HPDE6-E6E7 (cell line): ENCODE measurements around the gene CABP7.
A peak's percentile ranks its signal among the peaks of the same experiment; 100 is the strongest.

ENCODE experiments used
- DNase-seq: peaks from one replicate; pipeline ENCODE4 v3.0.0; 2011; ENCODE audit warnings: missing footprints; ENCODE audit errors: extremely low spot score

Gene CABP7

GRCh38 chr22:29722587-29722986 is 2.8 kb downstream of the CABP7 start:
- DNase-seq: no peak

GRCh38 chr22:29723766-29724165 is 4.0 kb downstream of the CABP7 start:
- no peak for DNase-seq

- no peak for DNase-seq
Measured at GRCh38 chr22:29724843-29725242, 5.0 kb downstream of the CABP7 start.

GRCh38 chr22:29726106-29726505 is 6.3 kb downstream of the CABP7 start:
- DNase-seq: no peak

GRCh38 chr22:29726512-29727130 is 6.8 kb downstream of the CABP7 start:
- DNase-seq: no peak

- DNase-seq: no peak
Measured at GRCh38 chr22:29727131-29727523, 7.3 kb downstream of the CABP7 start.

GRCh38 chr22:29729161-29729560 is 9.4 kb downstream of the CABP7 start:
- DNase-seq: no peak

GRCh38 chr22:29731058-29731850 is 11.5 kb downstream of the CABP7 start:
- no peak for DNase-seq

- no peak for DNase-seq
Measured at GRCh38 chr22:29732883-29733282, 13.1 kb downstream of the CABP7 start.

GRCh38 chr22:29733362-29734201 is 13.8 kb downstream of the CABP7 start:
- no peak for DNase-seq

- no peak for DNase-seq
Measured at GRCh38 chr22:29734406-29734805, 14.6 kb downstream of the CABP7 start.

- DNase-seq: no peak
Measured at GRCh38 chr22:29734838-29735237, 15.0 kb downstream of the CABP7 start.

- DNase-seq: no peak
Measured at GRCh38 chr22:29735416-29735815, 15.6 kb downstream of the CABP7 start.

- DNase-seq: no peak
Measured at GRCh38 chr22:29737251-29738117, 17.7 kb downstream of the CABP7 start.

- no peak for DNase-seq
Measured at GRCh38 chr22:29738118-29738815, 18.5 kb downstream of the CABP7 start.

- DNase-seq: no peak
Measured at GRCh38 chr22:29739346-29739875, 19.6 kb downstream of the CABP7 start.

GRCh38 chr22:29740216-29740615 is 20.4 kb downstream of the CABP7 start:
- DNase-seq: no peak

- no peak for DNase-seq
Measured at GRCh38 chr22:29741926-29742325, 22.1 kb downstream of the CABP7 start.

GRCh38 chr22:29742326-29742725 is 22.5 kb downstream of the CABP7 start:
- no peak for DNase-seq

- peak; percentile 73 for DNase-seq
Measured at GRCh38 chr22:29744902-29745301, 25.1 kb downstream of the CABP7 start.

GRCh38 chr22:29747832-29748231 is 28.0 kb downstream of the CABP7 start:
- DNase-seq: no peak
